GM19238 (cell line): ENCODE measurements around the gene UCHL5.
"Not testable (repeated sequence)": the region's sequence is repeated elsewhere in the genome, so short reads cannot be mapped to it uniquely, and the experiment has no call there.

Source experiments
- DNase-seq: peaks from one replicate; pipeline ENCODE4 v3.0.0; 2011; ENCODE audit warnings: low spot score; ENCODE audit not compliant: insufficient read length

UCHL5 gene

DNA sequence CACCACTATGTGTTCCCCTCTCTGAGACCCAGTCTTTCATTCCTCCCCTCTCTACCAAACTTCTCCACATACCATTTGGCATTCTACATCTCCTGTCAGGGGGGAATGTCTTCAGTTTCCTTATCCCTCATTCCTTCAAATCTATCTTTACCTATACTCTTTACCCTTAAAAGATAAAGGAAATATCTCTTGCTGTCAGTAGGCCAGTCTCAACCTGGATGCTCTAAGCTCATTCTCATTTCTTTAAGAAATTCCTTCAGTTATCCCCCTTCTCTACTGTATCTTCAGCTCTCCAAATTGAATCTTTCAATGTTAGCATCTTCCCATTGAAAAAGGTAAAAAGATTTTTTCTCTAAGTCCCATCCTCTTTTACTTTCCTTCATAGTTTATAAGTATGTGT is 6.8 kb upstream of the UCHL5 start:
- DNase-seq = no peak

DNA sequence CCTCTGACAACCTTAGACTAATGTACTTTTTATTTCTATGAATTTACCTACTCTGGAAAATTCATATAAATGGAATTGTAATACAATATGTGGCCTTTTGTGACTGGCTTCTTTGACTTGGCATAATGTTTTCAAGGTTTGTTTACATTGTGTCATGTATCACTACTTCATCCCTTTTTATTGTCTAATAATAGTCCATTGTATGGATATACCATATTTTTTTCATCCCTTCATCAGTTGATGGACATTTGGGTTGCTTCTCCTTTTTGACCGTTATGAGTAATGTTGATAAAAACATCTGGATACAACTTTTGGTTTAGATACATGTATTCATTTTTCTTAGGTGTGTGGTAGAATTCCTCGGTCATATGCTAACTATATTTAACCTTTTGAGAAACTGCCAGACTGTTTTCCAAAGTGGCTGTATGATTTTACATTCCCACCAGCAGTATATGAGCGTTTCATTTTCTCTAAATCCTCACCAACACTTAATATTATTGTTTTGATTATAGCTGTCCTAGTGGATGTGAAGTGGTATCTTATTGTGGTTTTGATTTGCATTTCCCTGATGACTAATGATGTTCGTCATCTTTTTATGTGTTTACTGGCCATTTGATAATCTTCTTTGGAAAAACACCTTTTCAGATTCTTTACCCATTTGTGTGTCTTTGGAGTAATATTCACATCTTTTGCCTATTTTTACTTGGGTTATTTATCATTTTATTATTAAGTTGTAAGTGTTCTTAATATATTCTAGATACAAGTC is 3.7 kb upstream of the UCHL5 start:
- no peak for DNase-seq

GRCh38 chr1:193060938-193061337 is 1.8 kb upstream of the UCHL5 start:
- DNase-seq = no peak

- no peak for DNase-seq
Measured at GRCh38 chr1:193060406-193060805, 1.2 kb upstream of the UCHL5 start.

GRCh38 chr1:193060115-193060403 is 899 bp upstream of the UCHL5 start:
- DNase-seq = no peak

GRCh38 chr1:193058529-193059281 is 455 bp downstream of the UCHL5 start:
- peak; percentile 8 for DNase-seq

- no peak for DNase-seq
Measured at GRCh38 chr1:193054169-193054675, 4.9 kb downstream of the UCHL5 start.

DNA sequence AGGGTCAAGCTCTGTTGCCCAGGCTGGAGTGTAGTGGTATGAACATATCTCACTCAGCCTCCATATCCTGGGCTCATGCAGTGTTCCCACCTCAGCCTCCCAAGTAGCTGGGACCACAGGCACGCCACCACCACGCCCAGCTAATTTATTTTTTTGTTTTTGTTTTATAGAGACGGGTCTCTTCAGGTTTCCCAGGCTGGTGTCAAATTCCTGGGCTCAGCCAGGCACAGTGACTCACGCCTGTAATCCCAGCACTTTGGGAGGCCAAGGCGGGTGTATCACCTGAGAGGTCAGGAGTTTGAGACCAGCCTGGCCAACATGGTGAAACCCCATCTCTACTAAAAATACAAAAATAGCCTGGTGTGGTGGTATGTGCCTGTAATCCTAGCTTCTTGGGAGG is 10.2 kb downstream of the UCHL5 start:
- not testable (repeated sequence) for DNase-seq

GRCh38 chr1:193042766-193043691 is 16.1 kb downstream of the UCHL5 start:
- no peak for DNase-seq

- no peak for DNase-seq
Measured at GRCh38 chr1:193040011-193040410, 19.1 kb downstream of the UCHL5 start.

GRCh38 chr1:193036337-193037047 is 22.7 kb downstream of the UCHL5 start:
- DNase-seq = no peak

DNA sequence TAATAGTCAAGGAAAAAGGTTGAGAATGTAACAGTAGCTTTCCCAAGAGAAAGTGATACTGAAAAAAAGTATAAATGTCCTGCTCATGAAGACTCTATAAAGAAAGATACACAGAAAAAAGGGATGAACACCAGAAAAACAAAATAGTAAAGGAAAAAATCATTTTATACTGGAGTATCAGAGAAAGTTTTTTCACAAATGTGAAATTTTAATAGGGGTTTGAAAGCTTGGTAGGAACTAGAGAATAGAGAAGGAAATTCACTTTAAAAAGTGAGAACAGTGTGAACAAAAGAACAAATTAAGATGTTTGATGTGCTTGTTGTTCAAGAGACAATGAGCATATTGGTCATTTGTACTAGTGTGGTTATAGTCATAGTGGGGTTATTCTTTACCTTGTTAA is 25.6 kb downstream of the UCHL5 start:
- DNase-seq = no peak

GRCh38 chr1:193032643-193033427 is 26.3 kb downstream of the UCHL5 start:
- not testable (repeated sequence) for DNase-seq

GRCh38 chr1:193031431-193031830 is 27.7 kb downstream of the UCHL5 start:
- no peak for DNase-seq

DNA sequence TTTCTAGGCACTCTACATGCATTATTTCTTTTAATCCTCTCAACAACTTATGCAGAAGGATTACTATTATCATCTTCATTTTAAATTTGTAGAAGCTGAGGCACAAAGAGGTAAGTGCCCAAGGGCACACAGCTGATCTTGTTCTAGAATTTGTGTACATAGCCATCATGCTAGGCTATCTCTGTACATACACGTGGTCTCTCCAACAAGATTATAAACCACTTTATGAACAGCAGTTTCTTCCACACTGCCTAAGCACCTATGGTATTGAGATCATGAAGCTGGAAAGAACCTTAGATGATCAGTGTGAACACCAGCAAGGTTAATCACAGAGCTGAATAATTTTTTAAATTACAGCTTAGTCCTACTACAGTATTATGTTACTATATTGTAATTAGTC is 28.9 kb downstream of the UCHL5 start:
- no peak for DNase-seq

DNA sequence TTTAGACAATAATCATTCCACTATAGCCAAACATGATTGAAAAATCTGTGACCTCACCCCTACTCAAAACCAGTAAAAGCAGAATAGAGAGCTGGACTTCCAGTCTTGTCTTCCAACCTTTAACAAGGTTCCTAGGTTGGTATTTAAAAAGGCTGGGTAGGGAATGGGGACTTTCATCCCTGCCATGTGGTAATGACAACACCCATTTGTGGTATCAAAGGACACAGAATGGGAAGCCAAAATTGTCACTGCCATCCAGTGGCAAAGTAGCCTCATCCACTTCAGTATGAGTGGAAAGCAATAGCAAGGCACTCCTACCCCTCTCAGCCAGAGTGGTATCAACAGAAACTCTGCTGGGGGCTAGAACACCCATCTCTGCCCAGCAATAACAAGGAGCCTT is 33.9 kb downstream of the UCHL5 start:
- DNase-seq = no peak

DNA sequence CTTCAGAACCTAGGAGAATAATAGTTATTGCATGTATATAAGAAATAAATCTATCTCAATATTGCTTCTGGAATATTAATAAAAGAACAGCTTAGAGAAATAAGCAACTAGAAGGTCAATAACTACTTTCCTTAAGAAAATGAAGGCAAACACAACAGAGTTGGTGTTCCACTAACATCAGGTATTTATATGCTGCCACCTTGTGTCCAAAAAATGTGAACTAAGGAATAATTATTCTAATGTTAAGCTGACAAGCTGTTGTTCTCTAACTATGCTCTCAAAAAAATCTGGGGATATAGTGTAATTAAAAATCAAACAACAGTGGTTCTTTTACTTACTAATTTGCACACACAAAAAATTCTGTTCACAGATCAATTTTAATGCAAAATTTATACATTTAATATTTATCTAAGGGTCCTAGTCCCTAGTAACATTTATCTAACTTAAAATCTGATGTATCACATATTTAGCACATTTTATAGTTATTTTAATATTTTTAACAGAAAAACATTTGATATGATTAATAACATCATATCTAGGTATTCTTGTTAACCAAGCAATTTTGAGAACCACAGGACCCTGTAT is 39.6 kb downstream of the UCHL5 start:
- no peak for DNase-seq

- no peak for DNase-seq
Measured at GRCh38 chr1:193016788-193017187, 42.4 kb downstream of the UCHL5 start.

DNA sequence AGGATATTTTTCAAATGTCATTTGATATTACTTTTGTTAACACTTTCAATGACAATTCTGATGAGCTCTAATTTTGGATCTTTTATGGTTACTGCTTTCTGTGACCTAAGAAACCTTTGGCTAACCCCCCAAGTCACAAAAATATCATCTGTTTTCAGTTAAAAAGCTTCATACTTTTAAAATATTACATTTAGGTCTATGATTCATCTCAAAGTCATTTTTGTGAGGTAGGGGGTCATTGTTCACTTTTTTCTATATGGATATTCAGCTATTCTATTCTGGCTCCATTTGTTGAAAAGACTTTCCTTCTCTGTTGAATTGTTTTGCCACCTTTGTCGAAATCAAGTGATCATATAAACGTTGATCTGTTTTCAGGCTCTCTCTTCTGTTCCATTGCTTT is 44.8 kb downstream of the UCHL5 start:
- DNase-seq = no peak

DNA sequence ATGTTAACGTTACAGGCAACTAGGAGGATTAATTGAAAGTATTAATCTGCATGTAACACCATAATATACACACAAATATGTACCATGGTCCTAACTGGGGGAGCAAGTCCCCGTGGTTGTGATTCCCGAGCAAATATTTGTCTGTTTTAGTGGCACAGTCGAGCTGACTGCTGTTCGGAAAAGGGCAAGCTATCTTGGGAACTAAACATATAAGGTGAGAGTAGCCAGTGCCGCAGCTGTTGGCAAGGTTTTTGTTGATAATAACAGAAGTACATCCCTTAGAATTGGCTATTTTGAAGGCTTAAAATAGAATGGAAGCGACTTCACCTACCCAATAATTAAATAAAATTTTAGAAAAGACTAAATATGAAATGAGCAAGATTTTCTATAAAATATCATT is 45.5 kb downstream of the UCHL5 start:
- DNase-seq = no peak
